ENCODE results near the gene MAN1A1. TPM values are rescaled to one million over a fixed set of nuclear protein-coding genes. Genes with fewer than 3 reads are reported as not detected.

MAN1A1 gene
- total and polyA plus RNA-seq, 2 of the 4 experiments (the other 2 are of a cell fraction), result 5.9 to 6.4 TPM

DNA sequence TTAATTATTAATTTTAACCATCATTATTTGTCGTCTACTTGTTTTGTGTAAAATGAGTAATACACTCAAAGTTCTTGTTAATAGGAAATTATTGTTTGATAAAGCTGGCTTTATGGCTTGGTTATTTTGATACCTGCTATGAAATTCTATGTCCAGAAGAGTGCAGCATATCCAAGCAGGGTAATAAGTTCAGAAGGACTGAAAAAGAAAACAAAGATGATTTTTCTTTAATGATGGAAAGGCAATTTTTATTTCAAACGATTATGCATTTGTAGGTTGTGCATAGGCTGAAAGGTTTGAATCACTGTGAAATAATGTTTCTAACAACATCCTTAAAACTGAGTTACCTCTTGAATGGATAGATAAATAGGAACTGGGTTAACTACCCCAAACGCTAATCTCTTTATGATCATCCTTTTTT, 1.4 kb upstream of the MAN1A1 start:
- Histone ChIP-seq H2BK120ac (ENCODE audit: low read depth, low read length) (no peak overlapping the region), H3K27me3 (ENCODE audit: control insufficient read depth, insufficient read depth, low read length) (no peaks in the 10 kb centered on the region), H3K14ac (replicated peaks; ENCODE audit: low read depth, low read length) (no peak overlapping the region), H3K27ac (ENCODE audit: insufficient read depth, low read length) (no peak overlapping the region), H2AK9ac (replicated peaks; ENCODE audit: low read depth, low read length, poor library complexity) (no peak overlapping the region), H4K20me1 (ENCODE audit: insufficient read depth, low read length) (no peaks in the 10 kb centered on the region), H3K4me2 (ENCODE audit: low read depth, low read length) (peak overlapping the region; percentile 84), H3K79me1 (ENCODE audit: low read depth in 1 of 2, low read length in 2 of 2) (peaks cover 5 to 16% of the 10 kb centered on the region in 2 experiments; a peak in 3 of 4 replicates), H3K9me3 (ENCODE audit: control insufficient read depth, insufficient read depth, low read length) (no peaks in the 10 kb centered on the region), H3K23ac (ENCODE audit: low read depth, low read length) (peak overlapping the region; percentile 86; the same call in 1 of the 2 replicates), H3K9ac (ENCODE audit: low read depth, low read length) (no peak overlapping the region), H3K18ac (ENCODE audit: low read depth, low read length) (no peak overlapping the region), H3K4me3 (ENCODE audit: insufficient read depth, low read depth, low read length) (no peak overlapping the region; the same call in 1 of the 2 replicates), H4K5ac (ENCODE audit: low read depth, low read length) (no peak overlapping the region), H4K91ac (ENCODE audit: insufficient read depth, low read depth, low read length) (no peak overlapping the region), H3K4ac (ENCODE audit: low read depth, low read length) (no peak overlapping the region), H2AFZ (replicated peaks; ENCODE audit: low read length, poor library complexity) (no peak overlapping the region), H4K8ac (ENCODE audit: low read depth in 2 of 2, low read length in 2 of 2) (no peak overlapping the region), H3K36me3 (ENCODE audit: control insufficient read depth, insufficient read depth, low read length) (no peaks in the 10 kb centered on the region), H3K56ac (ENCODE audit: extremely low read depth, insufficient read depth, low read length) (no peak overlapping the region; the same call in 1 of the 2 replicates), H2BK5ac (ENCODE audit: low read depth, low read length, poor library complexity, severe bottlenecking) (no peak overlapping the region), H2BK20ac (ENCODE audit: low read depth, low read length) (no peak overlapping the region), H2AK5ac (ENCODE audit: low read depth, low read length) (no peak overlapping the region), H2BK15ac (ENCODE audit: low read depth, low read length) (no peak overlapping the region), H3K4me1 (ENCODE audit: control insufficient read depth, insufficient read depth, low read length) (peaks cover 5% of the 10 kb centered on the region; the same call in 1 of the 2 replicates), H3K9me1 (ENCODE audit: insufficient read depth, low read length) (no peaks in the 10 kb centered on the region; the same call in 1 of the 2 replicates)
- DNase-seq (peak; percentile 63), ATAC-seq (ENCODE audit: low read depth) (no peak)
- POLR2A ChIA-PET (ENCODE audit: unreplicated experiment), result no interaction called here
- intact Hi-C loops (cut with micrococcal nuclease), result loop anchor here (1.0 to 10.0 kb wide), 9 partner anchors 131 to 1946 kb away; no protein-coding TSS in a partner anchor
- WGBS, 2 experiments (ENCODE audit: extremely low coverage in 2 of 2, insufficient read length in 1 of 2), result no CpG with 5 or more reads among the region's 3 CpGs
- in situ Hi-C loops (cut with MboI; ENCODE audit: low sequenced_read_pairs), result no loop called here
- TF ChIP-seq POLR2A (IDR thresholded peaks at IDR 0.05; ENCODE audit: low read depth, low read length), result 0 out of 2 replicates have a peak, but pooled peaks have one; percentile 9
- peak; percentile 48; the same call in 1 of the 2 replicates for TF ChIP-seq SMC3 (IDR thresholded peaks at IDR 0.05; ENCODE audit: low read depth, low read length)
- TF ChIP-seq, protein P1, sequence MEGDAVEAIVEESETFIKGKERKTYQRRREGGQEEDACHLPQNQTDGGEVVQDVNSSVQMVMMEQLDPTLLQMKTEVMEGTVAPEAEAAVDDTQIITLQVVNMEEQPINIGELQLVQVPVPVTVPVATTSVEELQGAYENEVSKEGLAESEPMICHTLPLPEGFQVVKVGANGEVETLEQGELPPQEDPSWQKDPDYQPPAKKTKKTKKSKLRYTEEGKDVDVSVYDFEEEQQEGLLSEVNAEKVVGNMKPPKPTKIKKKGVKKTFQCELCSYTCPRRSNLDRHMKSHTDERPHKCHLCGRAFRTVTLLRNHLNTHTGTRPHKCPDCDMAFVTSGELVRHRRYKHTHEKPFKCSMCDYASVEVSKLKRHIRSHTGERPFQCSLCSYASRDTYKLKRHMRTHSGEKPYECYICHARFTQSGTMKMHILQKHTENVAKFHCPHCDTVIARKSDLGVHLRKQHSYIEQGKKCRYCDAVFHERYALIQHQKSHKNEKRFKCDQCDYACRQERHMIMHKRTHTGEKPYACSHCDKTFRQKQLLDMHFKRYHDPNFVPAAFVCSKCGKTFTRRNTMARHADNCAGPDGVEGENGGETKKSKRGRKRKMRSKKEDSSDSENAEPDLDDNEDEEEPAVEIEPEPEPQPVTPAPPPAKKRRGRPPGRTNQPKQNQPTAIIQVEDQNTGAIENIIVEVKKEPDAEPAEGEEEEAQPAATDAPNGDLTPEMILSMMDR (conservative IDR thresholded peaks at IDR 0.05; ENCODE audit: low read depth, low read length), result peak; percentile 80
- TF ChIP-seq RFX5 (IDR thresholded peaks at IDR 0.05; ENCODE audit: low read depth, low read length), result no peak
- TF ChIP-seq RAD21 (IDR thresholded peaks at IDR 0.05; ENCODE audit: low read length), result peak; percentile 80
- BruUV-seq (replicated peaks), result no TSS peak
- dilution Hi-C loops (cut with HindIII; ENCODE audit: low sequenced_read_pairs, unreplicated experiment), result no loop called here
- CTCF ChIA-PET, result interaction anchor here (1.0 to 1.3 kb wide), 8 partner anchors 9 to 1689 kb away, joined by 3 to 5 read pairs (median 3); no protein-coding TSS in a partner anchor
